Fibroblast of lung (primary cell): Measurements from ENCODE around the gene CLASP1.

Source experiments
- EZH2 ChIP-seq: IDR thresholded peaks from 2 replicates; pipeline ENCODE4 v1.5.1; 2012; ENCODE audit warnings: low read length, control low read depth, mild to moderate bottlenecking; ENCODE audit errors: missing control alignments
- TF ChIP-seq, protein P1 (sequence below), 2 donors: IDR thresholded peaks in 1 of 2; conservative IDR thresholded peaks in 1 of 2; 1 replicate in 1 of 2; 2 replicates in 1 of 2; pipeline ENCODE4 v1.5.1; 2011 to 2012; ENCODE audit warnings: low read length in 2 of 2, control low read depth in 1 of 2, inconsistent platforms in 1 of 2, low read depth in 1 of 2, mild to moderate bottlenecking in 1 of 2

DNA sequence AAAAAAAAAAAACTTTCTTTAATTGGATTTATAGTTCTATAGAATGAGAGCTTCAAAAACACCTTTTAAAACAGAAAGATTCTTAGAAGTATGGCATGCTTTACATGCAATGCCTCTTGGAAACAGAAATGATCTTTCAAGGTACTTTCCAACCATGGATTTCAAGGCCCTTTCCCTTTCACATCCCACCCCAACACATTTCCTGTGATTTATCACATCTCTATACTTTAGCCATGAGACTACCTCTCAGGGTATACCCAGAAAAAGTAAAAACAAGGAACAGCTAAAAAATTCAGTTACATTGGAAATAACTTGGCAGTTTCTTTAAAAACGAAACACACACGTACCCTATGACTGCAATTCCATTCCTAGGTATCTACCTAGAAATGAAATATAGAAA, 103.3 kb downstream of the CLASP1 start:
- TF ChIP-seq, protein P1, sequence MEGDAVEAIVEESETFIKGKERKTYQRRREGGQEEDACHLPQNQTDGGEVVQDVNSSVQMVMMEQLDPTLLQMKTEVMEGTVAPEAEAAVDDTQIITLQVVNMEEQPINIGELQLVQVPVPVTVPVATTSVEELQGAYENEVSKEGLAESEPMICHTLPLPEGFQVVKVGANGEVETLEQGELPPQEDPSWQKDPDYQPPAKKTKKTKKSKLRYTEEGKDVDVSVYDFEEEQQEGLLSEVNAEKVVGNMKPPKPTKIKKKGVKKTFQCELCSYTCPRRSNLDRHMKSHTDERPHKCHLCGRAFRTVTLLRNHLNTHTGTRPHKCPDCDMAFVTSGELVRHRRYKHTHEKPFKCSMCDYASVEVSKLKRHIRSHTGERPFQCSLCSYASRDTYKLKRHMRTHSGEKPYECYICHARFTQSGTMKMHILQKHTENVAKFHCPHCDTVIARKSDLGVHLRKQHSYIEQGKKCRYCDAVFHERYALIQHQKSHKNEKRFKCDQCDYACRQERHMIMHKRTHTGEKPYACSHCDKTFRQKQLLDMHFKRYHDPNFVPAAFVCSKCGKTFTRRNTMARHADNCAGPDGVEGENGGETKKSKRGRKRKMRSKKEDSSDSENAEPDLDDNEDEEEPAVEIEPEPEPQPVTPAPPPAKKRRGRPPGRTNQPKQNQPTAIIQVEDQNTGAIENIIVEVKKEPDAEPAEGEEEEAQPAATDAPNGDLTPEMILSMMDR (conservative IDR thresholded peaks at IDR 0.05 in 1 of 2, IDR thresholded peaks at IDR 0.05 in 1 of 2; ENCODE audit: low read depth in 1 of 2, low read length in 2 of 2), result no peak
- no peak for TF ChIP-seq EZH2
